Measurements from ENCODE around the gene RUVBL2. TPM values are rescaled to one million over a fixed set of nuclear protein-coding genes. Genes with fewer than 3 reads are reported as not detected.
A peak's percentile ranks its signal among the peaks of the same experiment; 100 is the strongest.

RUVBL2 gene
- total RNA-seq, 1 donor from 2014 or later, result 125 TPM

GRCh38 chr19:48975947-48976847, 17.5 kb upstream of the RUVBL2 start:
- H3K27ac Mint-ChIP-seq (ENCODE audit: unreplicated experiment), result peak overlapping the region; percentile 58
- H3K4me3 Mint-ChIP-seq, result no peak overlapping the region
- DNase-seq (ENCODE audit: low read depth, low spot score), result peak; percentile 41

DNA sequence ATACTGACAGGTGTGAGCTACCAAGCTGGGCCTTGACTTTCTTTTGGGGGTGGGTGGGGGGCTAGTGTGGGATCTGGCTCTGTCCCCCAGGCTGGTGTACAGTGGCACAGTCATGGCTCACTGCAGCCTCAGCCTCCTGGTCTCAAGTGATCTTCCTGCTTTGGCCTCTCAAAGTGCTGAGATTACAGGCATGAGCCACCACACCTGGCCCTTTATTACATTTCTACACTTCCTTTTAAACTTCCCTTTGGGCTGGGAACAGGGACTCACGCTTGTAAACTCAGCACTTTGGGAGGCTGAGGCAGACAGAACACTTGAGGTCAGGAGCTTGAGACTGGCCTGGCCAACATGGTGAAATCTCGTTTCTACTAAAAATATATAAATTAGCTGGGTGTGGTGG, 16.6 kb upstream of the RUVBL2 start:
- Mint-ChIP-seq H3K9me3 (no peaks in the 10 kb centered on the region), H3K27ac (ENCODE audit: unreplicated experiment) (no peak overlapping the region), H3K4me3 (no peak overlapping the region), H3K4me1 (no peaks in the 10 kb centered on the region), H3K27me3 (ENCODE audit: low read depth) (no peaks in the 10 kb centered on the region), H3K36me3 (ENCODE audit: low read depth) (peaks cover 7% of the 10 kb centered on the region)
- TF ChIP-seq, protein P1, sequence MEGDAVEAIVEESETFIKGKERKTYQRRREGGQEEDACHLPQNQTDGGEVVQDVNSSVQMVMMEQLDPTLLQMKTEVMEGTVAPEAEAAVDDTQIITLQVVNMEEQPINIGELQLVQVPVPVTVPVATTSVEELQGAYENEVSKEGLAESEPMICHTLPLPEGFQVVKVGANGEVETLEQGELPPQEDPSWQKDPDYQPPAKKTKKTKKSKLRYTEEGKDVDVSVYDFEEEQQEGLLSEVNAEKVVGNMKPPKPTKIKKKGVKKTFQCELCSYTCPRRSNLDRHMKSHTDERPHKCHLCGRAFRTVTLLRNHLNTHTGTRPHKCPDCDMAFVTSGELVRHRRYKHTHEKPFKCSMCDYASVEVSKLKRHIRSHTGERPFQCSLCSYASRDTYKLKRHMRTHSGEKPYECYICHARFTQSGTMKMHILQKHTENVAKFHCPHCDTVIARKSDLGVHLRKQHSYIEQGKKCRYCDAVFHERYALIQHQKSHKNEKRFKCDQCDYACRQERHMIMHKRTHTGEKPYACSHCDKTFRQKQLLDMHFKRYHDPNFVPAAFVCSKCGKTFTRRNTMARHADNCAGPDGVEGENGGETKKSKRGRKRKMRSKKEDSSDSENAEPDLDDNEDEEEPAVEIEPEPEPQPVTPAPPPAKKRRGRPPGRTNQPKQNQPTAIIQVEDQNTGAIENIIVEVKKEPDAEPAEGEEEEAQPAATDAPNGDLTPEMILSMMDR (conservative IDR thresholded peaks at IDR 0.05), result no peak
- no peak for DNase-seq (ENCODE audit: low read depth, low spot score)

More at GRCh38 chr19:48975947-48976847, 17.5 kb upstream of the RUVBL2 start:
- H3K4me1 Mint-ChIP-seq, result peaks cover under 1% of the 10 kb centered on the region
- no peaks in the 10 kb centered on the region for H3K27me3 Mint-ChIP-seq (ENCODE audit: low read depth)
- TF ChIP-seq, protein P1 (conservative IDR thresholded peaks at IDR 0.05), result no peak
- H3K36me3 Mint-ChIP-seq (ENCODE audit: low read depth), result peaks cover 6% of the 10 kb centered on the region
- H3K9me3 Mint-ChIP-seq, result no peaks in the 10 kb centered on the region

DNA sequence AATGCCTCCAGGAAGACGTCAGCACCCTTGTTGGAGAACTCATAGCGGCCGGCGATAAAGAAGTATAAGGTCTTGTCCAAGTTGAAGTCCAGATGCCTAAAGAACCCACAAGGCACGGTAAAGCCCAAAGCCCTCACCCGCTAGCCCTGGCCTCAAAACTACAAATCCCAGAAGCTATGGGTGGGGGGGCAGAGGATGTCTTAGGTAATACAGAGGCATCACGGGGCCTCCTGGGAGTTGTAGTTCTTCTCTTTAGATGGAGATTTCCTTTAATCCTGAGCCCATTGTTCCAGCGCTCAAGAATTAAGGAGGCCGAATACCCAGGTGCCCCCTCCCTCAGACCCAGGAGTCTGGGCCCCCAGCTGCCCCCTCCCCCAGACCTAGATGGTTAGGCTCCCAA, 11.4 kb upstream of the RUVBL2 start:
- no peak for DNase-seq (ENCODE audit: low read depth, low spot score)
- no peaks in the 10 kb centered on the region for H3K27me3 Mint-ChIP-seq (ENCODE audit: low read depth)
- TF ChIP-seq, protein P1 (conservative IDR thresholded peaks at IDR 0.05), result no peak
- no peaks in the 10 kb centered on the region for H3K9me3 Mint-ChIP-seq
- H3K27ac Mint-ChIP-seq (ENCODE audit: unreplicated experiment), result no peak overlapping the region
- no peaks in the 10 kb centered on the region for H3K4me1 Mint-ChIP-seq
- peaks cover 10% of the 10 kb centered on the region for H3K36me3 Mint-ChIP-seq (ENCODE audit: low read depth)
- no peak overlapping the region for H3K4me3 Mint-ChIP-seq

DNA sequence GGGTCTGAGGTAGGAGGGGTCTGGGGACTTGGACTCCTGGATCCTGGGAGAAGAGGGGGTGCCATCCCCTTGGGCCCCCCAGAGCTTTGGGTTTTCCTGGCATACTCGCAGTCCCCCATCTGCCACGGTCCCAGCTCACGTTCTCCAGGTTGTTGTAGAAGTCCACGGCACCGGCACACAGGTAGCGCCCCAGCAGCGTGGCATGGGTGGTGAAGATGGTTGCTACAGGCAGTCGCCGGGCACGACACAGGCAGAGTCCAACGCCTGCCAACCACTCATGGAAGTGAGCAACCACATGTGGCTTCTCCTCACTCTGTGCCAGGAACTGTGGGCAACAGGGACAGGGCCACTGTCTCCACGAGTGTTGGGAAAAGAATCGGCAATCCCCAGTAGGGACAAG, 8.0 kb upstream of the RUVBL2 start:
- Mint-ChIP-seq H3K4me1 (peaks cover 5% of the 10 kb centered on the region), H3K27ac (ENCODE audit: unreplicated experiment) (no peak overlapping the region), H3K36me3 (ENCODE audit: low read depth) (peaks cover 11% of the 10 kb centered on the region), H3K9me3 (no peaks in the 10 kb centered on the region), H3K27me3 (ENCODE audit: low read depth) (no peaks in the 10 kb centered on the region), H3K4me3 (no peak overlapping the region)
- TF ChIP-seq, protein P1 (conservative IDR thresholded peaks at IDR 0.05), result no peak
- DNase-seq (ENCODE audit: low read depth, low spot score), result no peak

GRCh38 chr19:48986211-48986610, 7.5 kb upstream of the RUVBL2 start:
- no peak overlapping the region for H3K4me3 Mint-ChIP-seq
- no peaks in the 10 kb centered on the region for H3K27me3 Mint-ChIP-seq (ENCODE audit: low read depth)
- no peak overlapping the region for H3K27ac Mint-ChIP-seq (ENCODE audit: unreplicated experiment)
- H3K9me3 Mint-ChIP-seq, result no peaks in the 10 kb centered on the region
- TF ChIP-seq, protein P1 (conservative IDR thresholded peaks at IDR 0.05), result no peak
- peaks cover 9% of the 10 kb centered on the region for H3K4me1 Mint-ChIP-seq
- DNase-seq (ENCODE audit: low read depth, low spot score), result no peak
- H3K36me3 Mint-ChIP-seq (ENCODE audit: low read depth), result peaks cover 11% of the 10 kb centered on the region
